Measurements from ENCODE around the gene TRIM7.
A peak's percentile ranks its signal among the peaks of the same experiment; 100 is the strongest.

Gene TRIM7

GRCh38 chr5:181245427-181246275 lies 40.7 kb upstream of the TRIM7 start:
- H3K4me1 ChIP-seq (ENCODE audit: low read depth, poor library complexity, severe bottlenecking): peaks cover 16% of the 10 kb centered on the region
- peak overlapping the region; percentile 64; the same call in 1 of the 2 replicates for H3K4me2 ChIP-seq
- H3K36me3 ChIP-seq (ENCODE audit: insufficient read depth): peaks cover 6% of the 10 kb centered on the region; the same call in 1 of the 2 replicates
- peak overlapping the region; percentile 49; the same call in 1 of the 2 replicates for H2AFZ ChIP-seq (ENCODE audit: low read depth)
- H4K20me1 ChIP-seq (ENCODE audit: insufficient read depth): no peaks in the 10 kb centered on the region; the same call in 1 of the 2 replicates
- no peak overlapping the region for H3K4me3 ChIP-seq (IDR thresholded peaks at IDR 0.05; ENCODE audit: insufficient read depth, low read depth, low read length)
- TF ChIP-seq CTCF (conservative IDR thresholded peaks at IDR 0.05; ENCODE audit: low read depth, low read length): no peak
- peaks cover 51% of the 10 kb centered on the region for H3K79me2 ChIP-seq (ENCODE audit: insufficient read depth, low read depth)
- peak overlapping the region; percentile 23; the same call in 1 of the 2 replicates for H3K27ac ChIP-seq
- H3K9ac ChIP-seq: peak overlapping the region; percentile 70; the same call in 1 of the 2 replicates
- no peaks in the 10 kb centered on the region for H3K27me3 ChIP-seq (ENCODE audit: insufficient read depth, low read depth)

- Histone ChIP-seq H3K79me2 (ENCODE audit: insufficient read depth, low read depth) (peaks cover 59% of the 10 kb centered on the region), H2AFZ (ENCODE audit: low read depth) (peak within 1 kb of the TSS; percentile 69), H4K20me1 (ENCODE audit: insufficient read depth) (peaks cover 8% of the 10 kb centered on the region; the same call in 1 of the 2 replicates), H3K36me3 (ENCODE audit: insufficient read depth) (peaks cover 15% of the 10 kb centered on the region; the same call in 1 of the 2 replicates), H3K4me2 (peak within 1 kb of the TSS; percentile 93), H3K27me3 (ENCODE audit: insufficient read depth, low read depth) (no peaks in the 10 kb centered on the region), H3K4me3 (IDR thresholded peaks at IDR 0.05; ENCODE audit: insufficient read depth, low read depth, low read length) (no peak within 1 kb of the TSS), H3K4me1 (ENCODE audit: low read depth, poor library complexity, severe bottlenecking) (peaks cover 19% of the 10 kb centered on the region), H3K9ac (peak within 1 kb of the TSS; percentile 98), H3K27ac (peak within 1 kb of the TSS; percentile 90)
- TF ChIP-seq CTCF (conservative IDR thresholded peaks at IDR 0.05; ENCODE audit: low read depth, low read length): no peak
Measured at GRCh38 chr5:181243564-181244343, 38.8 kb upstream of the TRIM7 start, which contains the start of gene RACK1. Gene RACK1, minus strand, starts transcription at chr5:181243906. Its CDS starts 106 bp downstream, at chr5:181243800.

DNA sequence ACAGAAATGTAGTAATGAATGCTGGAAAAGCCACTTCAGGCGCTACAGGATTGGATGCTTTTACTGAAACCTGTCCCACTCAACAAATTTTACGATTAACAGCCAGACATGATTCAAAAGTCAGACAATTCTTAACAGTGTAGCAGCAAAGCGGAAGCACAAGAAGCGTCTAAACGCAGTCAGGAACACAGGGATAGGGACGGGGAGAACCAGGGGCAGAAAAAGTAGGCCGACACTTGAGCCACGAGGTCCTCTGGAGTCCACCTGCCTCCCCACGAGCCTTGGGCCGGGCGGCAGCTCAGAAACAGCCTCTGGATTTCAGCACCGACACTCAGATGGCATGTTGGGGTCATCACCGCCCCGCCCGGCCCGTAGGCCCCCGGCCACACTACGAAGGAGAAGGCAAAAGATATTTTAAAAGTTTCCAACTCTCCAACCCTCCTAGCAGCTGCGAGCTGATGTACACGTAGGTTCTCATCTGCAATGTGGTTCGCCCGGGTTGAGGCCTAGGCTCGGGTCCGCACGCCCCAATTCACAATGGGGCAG lies 38.1 kb upstream of the TRIM7 start:
- H3K4me3 ChIP-seq (IDR thresholded peaks at IDR 0.05; ENCODE audit: insufficient read depth, low read depth, low read length): no peak overlapping the region
- peak overlapping the region; percentile 98 for H3K9ac ChIP-seq
- H3K27me3 ChIP-seq (ENCODE audit: insufficient read depth, low read depth): no peaks in the 10 kb centered on the region
- no peak overlapping the region for H2AFZ ChIP-seq (ENCODE audit: low read depth)
- peaks cover 19% of the 10 kb centered on the region for H3K4me1 ChIP-seq (ENCODE audit: low read depth, poor library complexity, severe bottlenecking)
- no peak for TF ChIP-seq CTCF (conservative IDR thresholded peaks at IDR 0.05; ENCODE audit: low read depth, low read length)
- peaks cover 21% of the 10 kb centered on the region; the same call in 1 of the 2 replicates for H3K36me3 ChIP-seq (ENCODE audit: insufficient read depth)
- peaks cover 8% of the 10 kb centered on the region; the same call in 1 of the 2 replicates for H4K20me1 ChIP-seq (ENCODE audit: insufficient read depth)
- H3K4me2 ChIP-seq: peak overlapping the region; percentile 93
- H3K79me2 ChIP-seq (ENCODE audit: insufficient read depth, low read depth): peaks cover 54% of the 10 kb centered on the region
- peak overlapping the region; percentile 90 for H3K27ac ChIP-seq

- Histone ChIP-seq H4K20me1 (ENCODE audit: insufficient read depth) (peaks cover 8% of the 10 kb centered on the region; the same call in 1 of the 2 replicates), H2AFZ (ENCODE audit: low read depth) (no peak overlapping the region), H3K9ac (peak overlapping the region; percentile 98; the same call in 1 of the 2 replicates), H3K4me1 (ENCODE audit: low read depth, poor library complexity, severe bottlenecking) (peaks cover 19% of the 10 kb centered on the region), H3K36me3 (ENCODE audit: insufficient read depth) (peaks cover 23% of the 10 kb centered on the region; the same call in 1 of the 2 replicates), H3K4me3 (IDR thresholded peaks at IDR 0.05; ENCODE audit: insufficient read depth, low read depth, low read length) (no peak overlapping the region), H3K4me2 (peak overlapping the region; percentile 93), H3K79me2 (ENCODE audit: insufficient read depth, low read depth) (peaks cover 54% of the 10 kb centered on the region), H3K27ac (peak overlapping the region; percentile 90), H3K27me3 (ENCODE audit: insufficient read depth, low read depth) (no peaks in the 10 kb centered on the region)
- TF ChIP-seq CTCF (conservative IDR thresholded peaks at IDR 0.05; ENCODE audit: low read depth, low read length): no peak
Measured at GRCh38 chr5:181242031-181242451, 37.0 kb upstream of the TRIM7 start.

Measured in KMS-11 (cell line).